ENCODE data around the gene KIAA0319L. TPM values are rescaled to one million over a fixed set of nuclear protein-coding genes. Genes with fewer than 3 reads are reported as not detected.

Gene KIAA0319L
- total and polyA plus RNA-seq, 7 donors = 8.3 to 50.4 (median 30.7) TPM

GRCh38 chr1:35454616-35455015 is 102.6 kb downstream of the KIAA0319L start:
- no peak for TF ChIP-seq POLR2A (IDR thresholded peaks at IDR 0.05)
- TF ChIP-seq POLR2AphosphoS5 (IDR thresholded peaks at IDR 0.05) = no peak
- no peak for TF ChIP-seq EP300 (IDR thresholded peaks at IDR 0.05)
- TF ChIP-seq CTCF (IDR thresholded peaks at IDR 0.05) = no peak
- Histone ChIP-seq H3K27ac (peak overlapping the region in 3 of 4 donors; percentile 8 to 45 (median 38)), H3K36me3 (peaks cover 0 to 45% (median 8%) of the 10 kb centered on the region in 4 donors), H3K4me1 (peaks cover 0 to 38% (median 28%) of the 10 kb centered on the region in 4 donors), H3K9me3 (no peaks in the 10 kb centered on the region), H3K27me3 (no peaks in the 10 kb centered on the region), H3K4me3 (no peak overlapping the region)
- intact Hi-C loops (cut with DNase I) = loop anchor here (5.0 kb wide), 1 partner anchor 263 kb away; the partner anchor contains the start of gene C1orf216
- 65 to 74% methylated on average over 1 of the region's 1 CpG for WGBS, 2 donors
- DNase-seq = no peak

DNA sequence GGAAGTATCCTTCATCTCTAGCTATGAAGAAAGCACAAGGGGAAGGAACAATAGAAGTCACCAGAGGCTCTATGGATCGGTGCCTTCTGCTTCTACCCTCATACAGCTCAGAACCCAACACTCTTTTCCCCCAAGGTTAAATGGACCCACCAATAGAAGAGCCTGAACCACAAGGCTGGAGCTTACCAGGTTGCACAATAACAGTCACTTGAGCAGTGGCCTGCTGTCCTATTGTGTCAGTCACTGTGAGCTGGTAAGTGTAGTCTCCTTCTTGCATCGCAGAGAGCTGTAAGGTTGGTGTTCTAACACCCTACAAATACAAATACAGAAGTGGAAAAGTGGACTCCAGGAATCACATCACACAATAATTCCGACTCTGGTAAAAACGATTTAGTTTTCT is 103.0 kb downstream of the KIAA0319L start:
- H3K4me1 ChIP-seq = peaks cover 0 to 38% (median 28%) of the 10 kb centered on the region in 4 donors
- H3K4me3 ChIP-seq = no peak overlapping the region
- no peaks in the 10 kb centered on the region for H3K27me3 ChIP-seq
- intact Hi-C loops (cut with DNase I) = loop anchor here (5.0 kb wide), 1 partner anchor 263 kb away; the partner anchor contains the start of gene C1orf216
- no peaks in the 10 kb centered on the region for H3K9me3 ChIP-seq
- DNase-seq = no peak
- peaks cover 0 to 45% (median 10%) of the 10 kb centered on the region in 4 donors for H3K36me3 ChIP-seq
- peak overlapping the region; percentile 8 to 45 (median 23) for H3K27ac ChIP-seq
- 91 to 94% methylated on average over 4 of the region's 4 CpGs for WGBS, 2 donors
- TF ChIP-seq POLR2A (IDR thresholded peaks at IDR 0.05) (no peak), CTCF (IDR thresholded peaks at IDR 0.05) (no peak), POLR2AphosphoS5 (IDR thresholded peaks at IDR 0.05) (no peak), EP300 (IDR thresholded peaks at IDR 0.05) (no peak)

GRCh38 chr1:35453031-35453430 is 104.2 kb downstream of the KIAA0319L start:
- no peak for DNase-seq
- Histone ChIP-seq H3K27me3 (no peaks in the 10 kb centered on the region), H3K4me3 (no peak overlapping the region), H3K36me3 (peaks cover 0 to 48% (median 21%) of the 10 kb centered on the region in 4 donors), H3K4me1 (peaks cover 0 to 38% (median 28%) of the 10 kb centered on the region in 4 donors), H3K9me3 (no peaks in the 10 kb centered on the region), H3K27ac (peak overlapping the region in 3 of 4 donors; percentile 52 to 69 (median 55))
- WGBS, 2 donors = 93 to 97% methylated on average over 2 of the region's 2 CpGs
- TF ChIP-seq POLR2A (IDR thresholded peaks at IDR 0.05) = no peak
- TF ChIP-seq CTCF (IDR thresholded peaks at IDR 0.05) = no peak
- TF ChIP-seq POLR2AphosphoS5 (IDR thresholded peaks at IDR 0.05) = no peak
- TF ChIP-seq EP300 (IDR thresholded peaks at IDR 0.05) = no peak
- intact Hi-C loops (cut with DNase I) = loop anchor here (5.0 kb wide), 1 partner anchor 264 kb away; the partner anchor contains the start of gene C1orf216

DNA sequence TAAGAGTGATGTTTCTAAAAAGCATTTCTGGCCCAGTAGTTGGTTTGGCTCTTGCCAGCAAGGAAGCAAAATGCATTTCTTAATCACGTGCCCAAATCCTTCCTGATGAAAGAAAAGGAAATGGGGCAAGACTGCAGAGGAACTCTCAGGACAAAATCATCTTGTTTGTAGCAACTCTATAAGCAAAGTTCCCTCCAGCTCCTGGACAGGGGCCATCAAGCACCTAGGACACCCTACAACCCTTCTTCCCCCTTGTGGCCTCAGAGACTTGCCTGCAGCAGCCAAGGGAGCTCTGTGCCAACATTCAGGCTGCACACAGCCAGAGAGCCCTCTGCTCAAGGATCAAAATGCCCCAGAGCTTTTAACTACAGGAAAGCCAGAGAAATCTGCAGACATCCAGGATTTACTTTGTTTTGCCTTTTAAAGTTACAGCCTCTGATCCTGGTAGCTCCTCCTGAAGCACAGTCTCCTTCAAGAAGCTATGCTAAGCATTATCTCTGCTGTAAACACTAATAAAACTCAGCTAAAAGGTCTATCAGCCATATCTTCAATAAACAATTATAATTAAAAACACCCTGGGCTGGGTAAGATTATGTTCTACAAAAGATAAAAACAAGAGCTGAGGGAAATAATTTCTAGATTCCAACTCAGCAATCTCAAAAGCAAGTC is 105.0 kb downstream of the KIAA0319L start:
- Histone ChIP-seq H3K27ac (peak overlapping the region; percentile 52 to 69 (median 58)), H3K4me3 (no peak overlapping the region), H3K4me1 (peaks cover 0 to 38% (median 28%) of the 10 kb centered on the region in 4 donors), H3K9me3 (no peaks in the 10 kb centered on the region), H3K36me3 (peaks cover 0 to 56% (median 27%) of the 10 kb centered on the region in 4 donors), H3K27me3 (no peaks in the 10 kb centered on the region)
- TF ChIP-seq EP300 (IDR thresholded peaks at IDR 0.05) (no peak), POLR2A (IDR thresholded peaks at IDR 0.05) (no peak), CTCF (IDR thresholded peaks at IDR 0.05) (peak in 1 of 4 experiments; percentile 9), POLR2AphosphoS5 (IDR thresholded peaks at IDR 0.05) (peak in 3 of 4 donors; percentile 15 to 35 (median 23))
- WGBS, 2 donors = 47 to 75% methylated on average over 1 of the region's 1 CpG
- DNase-seq = peak; percentile 83
- intact Hi-C loops (cut with DNase I) = loop anchor here (5.0 kb wide), 1 partner anchor 265 kb away; the partner anchor contains the start of gene C1orf216

Data from sigmoid colon (tissue), 7 donors.